ENCODE results near the gene DHX57. TPM values are rescaled to one million over a fixed set of nuclear protein-coding genes. Genes with fewer than 3 reads are reported as not detected.
"Not testable (repeated sequence)": the region's sequence is repeated elsewhere in the genome, so short reads cannot be mapped to it uniquely, and the experiment has no call there.

Gene DHX57
- total RNA-seq, 2 donors from 2014 or later: 18.5 to 19.0 TPM

GRCh38 chr2:38830526-38831159, 45.1 kb downstream of the DHX57 start:
- TF ChIP-seq POLR2AphosphoS5 (IDR thresholded peaks at IDR 0.05) (no peak), POLR2A (IDR thresholded peaks at IDR 0.05) (no peak)
- TF ChIP-seq, protein P1, sequence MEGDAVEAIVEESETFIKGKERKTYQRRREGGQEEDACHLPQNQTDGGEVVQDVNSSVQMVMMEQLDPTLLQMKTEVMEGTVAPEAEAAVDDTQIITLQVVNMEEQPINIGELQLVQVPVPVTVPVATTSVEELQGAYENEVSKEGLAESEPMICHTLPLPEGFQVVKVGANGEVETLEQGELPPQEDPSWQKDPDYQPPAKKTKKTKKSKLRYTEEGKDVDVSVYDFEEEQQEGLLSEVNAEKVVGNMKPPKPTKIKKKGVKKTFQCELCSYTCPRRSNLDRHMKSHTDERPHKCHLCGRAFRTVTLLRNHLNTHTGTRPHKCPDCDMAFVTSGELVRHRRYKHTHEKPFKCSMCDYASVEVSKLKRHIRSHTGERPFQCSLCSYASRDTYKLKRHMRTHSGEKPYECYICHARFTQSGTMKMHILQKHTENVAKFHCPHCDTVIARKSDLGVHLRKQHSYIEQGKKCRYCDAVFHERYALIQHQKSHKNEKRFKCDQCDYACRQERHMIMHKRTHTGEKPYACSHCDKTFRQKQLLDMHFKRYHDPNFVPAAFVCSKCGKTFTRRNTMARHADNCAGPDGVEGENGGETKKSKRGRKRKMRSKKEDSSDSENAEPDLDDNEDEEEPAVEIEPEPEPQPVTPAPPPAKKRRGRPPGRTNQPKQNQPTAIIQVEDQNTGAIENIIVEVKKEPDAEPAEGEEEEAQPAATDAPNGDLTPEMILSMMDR (IDR thresholded peaks at IDR 0.05): no peak
- Histone ChIP-seq H3K9me3 (no peaks in the 10 kb centered on the region), H3K4me1 (replicated peaks) (no peaks in the 10 kb centered on the region), H3K4me3 (no peak overlapping the region), H3K27ac (no peak overlapping the region), H3K27me3 (replicated peaks; ENCODE audit: insufficient read depth) (no peaks in the 10 kb centered on the region), H3K36me3 (no peaks in the 10 kb centered on the region)
- intact Hi-C loops (cut with DNase I): no loop called here
- 92% methylated on average over 6 of the region's 6 CpGs for WGBS
- DNase-seq (ENCODE audit: low spot score): no peak

GRCh38 chr2:38829971-38830370, 45.8 kb downstream of the DHX57 start:
- H3K9me3 ChIP-seq: no peaks in the 10 kb centered on the region
- intact Hi-C loops (cut with DNase I): no loop called here
- no peaks in the 10 kb centered on the region for H3K36me3 ChIP-seq
- no peak overlapping the region for H3K27ac ChIP-seq
- no peaks in the 10 kb centered on the region for H3K4me1 ChIP-seq (replicated peaks)
- DNase-seq (ENCODE audit: low spot score): no peak
- no peaks in the 10 kb centered on the region for H3K27me3 ChIP-seq (replicated peaks; ENCODE audit: insufficient read depth)
- H3K4me3 ChIP-seq: no peak overlapping the region
- WGBS: 91% methylated on average over 1 of the region's 1 CpG
- TF ChIP-seq, protein P1 (IDR thresholded peaks at IDR 0.05): no peak
- TF ChIP-seq POLR2A (IDR thresholded peaks at IDR 0.05) (no peak), POLR2AphosphoS5 (IDR thresholded peaks at IDR 0.05) (no peak)

GRCh38 chr2:38828460-38828859, 47.3 kb downstream of the DHX57 start:
- no peaks in the 10 kb centered on the region for H3K4me1 ChIP-seq (replicated peaks)
- intact Hi-C loops (cut with DNase I): no loop called here
- no peaks in the 10 kb centered on the region for H3K9me3 ChIP-seq
- H3K27me3 ChIP-seq (replicated peaks; ENCODE audit: insufficient read depth): no peaks in the 10 kb centered on the region
- WGBS: 83% methylated on average over 4 of the region's 4 CpGs
- no peak overlapping the region for H3K4me3 ChIP-seq
- no peak overlapping the region for H3K27ac ChIP-seq
- no peaks in the 10 kb centered on the region for H3K36me3 ChIP-seq
- no peak for TF ChIP-seq POLR2AphosphoS5 (IDR thresholded peaks at IDR 0.05)
- TF ChIP-seq, protein P1 (IDR thresholded peaks at IDR 0.05): no peak
- no peak for TF ChIP-seq POLR2A (IDR thresholded peaks at IDR 0.05)
- DNase-seq (ENCODE audit: low spot score): no peak

- WGBS: 74% methylated on average over 10 of the region's 10 CpGs
- H3K36me3 ChIP-seq; H3K27me3 ChIP-seq (replicated peaks; ENCODE audit: insufficient read depth); H3K4me1 ChIP-seq (replicated peaks); H3K9me3 ChIP-seq; H3K27ac ChIP-seq; intact Hi-C loops (cut with DNase I); H3K4me3 ChIP-seq; DNase-seq (ENCODE audit: low spot score): not testable (repeated sequence)
Observed at GRCh38 chr2:38827539-38828145, 48.1 kb downstream of the DHX57 start.

GRCh38 chr2:38825956-38826355, 49.8 kb downstream of the DHX57 start:
- H3K36me3 ChIP-seq: no peaks in the 10 kb centered on the region
- no peak overlapping the region for H3K27ac ChIP-seq
- no peak overlapping the region for H3K4me3 ChIP-seq
- no peaks in the 10 kb centered on the region for H3K27me3 ChIP-seq (replicated peaks; ENCODE audit: insufficient read depth)
- TF ChIP-seq POLR2A (IDR thresholded peaks at IDR 0.05): no peak
- no peak for TF ChIP-seq POLR2AphosphoS5 (IDR thresholded peaks at IDR 0.05)
- TF ChIP-seq, protein P1 (IDR thresholded peaks at IDR 0.05): no peak
- 95% methylated on average over 2 of the region's 2 CpGs for WGBS
- H3K4me1 ChIP-seq (replicated peaks): no peaks in the 10 kb centered on the region
- intact Hi-C loops (cut with DNase I): no loop called here
- no peaks in the 10 kb centered on the region for H3K9me3 ChIP-seq
- no peak for DNase-seq (ENCODE audit: low spot score)

Measured in prostate gland (tissue), 2 donors.